Fibroblast of lung (primary cell): ENCODE data around the gene NUTM1. TPM values are rescaled to one million over a fixed set of nuclear protein-coding genes. Genes with fewer than 3 reads are reported as not detected.

Source experiments
- DNase-seq, 2 donors: peaks; one replicate each; pipeline versions ENCODE4 v3.0.0 to v3.0.0-alpha.2; 2010; ENCODE audit warnings: low read depth in 2 of 2
- H2AFZ ChIP-seq: 2 replicates; pipeline ENCODE4 v1.5.1; 2012; ENCODE audit warnings: low read length, control low read depth, inconsistent platforms
- H3K27ac ChIP-seq: 2 replicates; pipeline ENCODE4 v1.5.1; 2011; ENCODE audit warnings: low read length, control low read depth; ENCODE audit not compliant: insufficient read depth
- H3K27me3 ChIP-seq: 2 replicates; pipeline ENCODE4 v1.5.1; 2011; ENCODE audit warnings: mild to moderate bottlenecking, low read length; ENCODE audit not compliant: control insufficient read depth, insufficient read depth
- H3K36me3 ChIP-seq: 2 replicates; pipeline ENCODE4 v1.5.1; 2011; ENCODE audit warnings: low read length; ENCODE audit not compliant: control insufficient read depth, insufficient read depth
- H3K4me1 ChIP-seq: 2 replicates; pipeline ENCODE4 v1.5.1; 2011; ENCODE audit warnings: low read length; ENCODE audit not compliant: control insufficient read depth, insufficient read depth; ENCODE audit errors: extremely low read depth
- H3K4me2 ChIP-seq: 2 replicates; pipeline ENCODE4 v1.5.1; 2011; ENCODE audit warnings: low read length, control low read depth; ENCODE audit not compliant: insufficient read depth; ENCODE audit errors: extremely low read depth
- H3K4me3 ChIP-seq, 4 experiments: fragments of 200-600 bp in 1 of 4; sonication (generic) in 1 of 4; replicated peaks in 1 of 4; 2 replicates each; pipeline ENCODE4 v1.5.1; 2011 to 2016; ENCODE audit warnings: low read length in 4 of 4, low read depth in 3 of 4, mild to moderate bottlenecking in 3 of 4, control low read depth in 2 of 4, inconsistent platforms in 1 of 4, mixed read lengths in 1 of 4; ENCODE audit not compliant: insufficient read depth in 1 of 4; ENCODE audit errors: control extremely low read depth in 1 of 4
- H3K79me2 ChIP-seq: 2 replicates; pipeline ENCODE4 v1.5.1; 2012; ENCODE audit warnings: mild to moderate bottlenecking, low read length, inconsistent platforms; ENCODE audit not compliant: control insufficient read depth, insufficient read depth
- H3K9ac ChIP-seq: 2 replicates; pipeline ENCODE4 v1.5.1; 2011; ENCODE audit warnings: mild to moderate bottlenecking, low read length, control low read depth; ENCODE audit not compliant: insufficient read depth
- H3K9me3 ChIP-seq: 2 replicates; pipeline ENCODE4 v1.5.1; 2012; ENCODE audit warnings: low read depth, low read length; ENCODE audit not compliant: control insufficient read depth, insufficient read depth
- H4K20me1 ChIP-seq: 2 replicates; pipeline ENCODE4 v1.5.1; 2011; ENCODE audit warnings: low read length; ENCODE audit not compliant: control insufficient read depth, insufficient read depth; ENCODE audit errors: extremely low read depth
- CTCF ChIP-seq, 2 donors: IDR thresholded peaks in 1 of 2; conservative IDR thresholded peaks in 1 of 2; 1 replicate in 1 of 2; 2 replicates in 1 of 2; pipeline ENCODE4 v1.5.1; 2011 to 2012; ENCODE audit warnings: low read length in 2 of 2, control low read depth in 1 of 2, inconsistent platforms in 1 of 2, low read depth in 1 of 2, mild to moderate bottlenecking in 1 of 2
- EZH2 ChIP-seq: IDR thresholded peaks from 2 replicates; pipeline ENCODE4 v1.5.1; 2012; ENCODE audit warnings: low read length, control low read depth, mild to moderate bottlenecking; ENCODE audit errors: missing control alignments
- polyA plus RNA-seq, 2 donors: library from polyadenylated mRNA; depleted of rRNA in 1 of 2; stranded (reverse) in 1 of 2; unstranded in 1 of 2; fragments of >200 nt; gene quantifications; 2 replicates each; pipeline ENCODE4 v1.2.1, GENCODE V29; 2011 to 2012; ENCODE audit warnings: missing spikeins in 1 of 2
- total RNA-seq: library from RNA; depleted of rRNA; stranded (reverse); fragments of >200 nt; gene quantifications from 2 replicates; pipeline ENCODE4 v1.2.1, GENCODE V29; 2014

The NUTM1 gene
- total and polyA plus RNA-seq, 2 donors (not counting 1 experiment from before 2014, with no cell fraction given), result not detected

DNA sequence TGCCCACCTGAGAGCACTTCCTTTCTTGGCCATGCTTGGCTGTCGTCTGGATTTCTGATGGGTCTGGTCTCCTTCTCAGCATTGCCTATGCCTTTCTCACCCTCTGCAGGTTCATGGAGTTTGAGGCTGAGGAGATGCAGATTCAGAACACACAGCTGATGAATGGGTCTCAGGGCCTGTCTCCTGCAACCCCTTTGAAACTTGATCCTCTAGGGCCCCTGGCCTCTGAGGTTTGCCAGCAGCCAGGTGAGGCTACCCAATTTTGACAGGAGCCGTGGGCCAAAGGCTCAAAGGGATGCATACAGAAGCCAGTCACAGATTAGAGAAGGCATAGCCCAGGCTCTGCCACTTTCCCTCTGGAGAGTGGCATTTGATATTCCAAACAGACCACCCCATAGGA, 10.5 kb downstream of the NUTM1 start:
- H3K27me3 ChIP-seq, result no peaks in the 10 kb centered on the region
- TF ChIP-seq CTCF (conservative IDR thresholded peaks at IDR 0.05 in 1 of 2, IDR thresholded peaks at IDR 0.05 in 1 of 2; ENCODE audit: low read depth in 1 of 2, low read length in 2 of 2), result no peak
- no peak for TF ChIP-seq EZH2
- H4K20me1 ChIP-seq, result no peaks in the 10 kb centered on the region
- no peak overlapping the region for H3K9ac ChIP-seq
- DNase-seq, result no peak
- peaks cover 2% of the 10 kb centered on the region for H3K36me3 ChIP-seq
- no peak overlapping the region for H3K4me2 ChIP-seq
- no peak overlapping the region for H3K4me3 ChIP-seq
- H3K4me1 ChIP-seq, result no peaks in the 10 kb centered on the region
- H3K27ac ChIP-seq, result no peak overlapping the region
- H2AFZ ChIP-seq, result no peak overlapping the region
- H3K9me3 ChIP-seq, result no peaks in the 10 kb centered on the region
- no peaks in the 10 kb centered on the region for H3K79me2 ChIP-seq

GRCh38 chr15:34354286-34354685, 11.2 kb downstream of the NUTM1 start:
- no peaks in the 10 kb centered on the region for H4K20me1 ChIP-seq
- no peaks in the 10 kb centered on the region for H3K27me3 ChIP-seq
- H3K9ac ChIP-seq, result no peak overlapping the region
- H3K36me3 ChIP-seq, result peaks cover 4% of the 10 kb centered on the region
- H3K4me3 ChIP-seq, result no peak overlapping the region
- no peaks in the 10 kb centered on the region for H3K4me1 ChIP-seq
- H2AFZ ChIP-seq, result no peak overlapping the region
- H3K4me2 ChIP-seq, result no peak overlapping the region
- H3K27ac ChIP-seq, result no peak overlapping the region
- H3K9me3 ChIP-seq, result no peaks in the 10 kb centered on the region
- no peak for DNase-seq
- TF ChIP-seq CTCF (conservative IDR thresholded peaks at IDR 0.05 in 1 of 2, IDR thresholded peaks at IDR 0.05 in 1 of 2; ENCODE audit: low read depth in 1 of 2, low read length in 2 of 2), result no peak
- TF ChIP-seq EZH2, result no peak
- H3K79me2 ChIP-seq, result no peaks in the 10 kb centered on the region

DNA sequence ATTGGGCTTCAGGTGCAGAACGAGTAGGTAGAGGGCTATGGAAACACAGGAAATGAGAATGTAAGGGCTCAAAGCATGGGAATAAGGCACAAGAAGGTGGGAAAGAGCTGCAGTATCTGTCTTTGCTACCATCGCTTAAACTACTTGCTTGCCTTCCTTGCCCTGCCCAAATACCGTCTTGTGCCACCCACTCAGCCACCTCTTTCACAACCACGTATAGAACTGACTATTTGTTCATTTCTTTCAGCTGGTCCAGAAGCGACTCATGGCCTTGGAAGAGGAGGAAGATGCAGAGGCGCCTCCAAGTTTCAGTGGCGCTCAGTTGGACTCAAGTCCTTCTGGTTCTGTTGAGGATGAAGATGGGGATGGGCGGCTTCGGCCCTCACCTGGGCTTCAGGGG, 12.1 kb downstream of the NUTM1 start:
- H3K4me3 ChIP-seq, result no peak overlapping the region
- H3K4me1 ChIP-seq, result no peaks in the 10 kb centered on the region
- no peak overlapping the region for H2AFZ ChIP-seq
- H3K36me3 ChIP-seq, result peaks cover 8% of the 10 kb centered on the region
- no peaks in the 10 kb centered on the region for H3K79me2 ChIP-seq
- no peak for DNase-seq
- H4K20me1 ChIP-seq, result no peaks in the 10 kb centered on the region
- no peak overlapping the region for H3K4me2 ChIP-seq
- H3K9ac ChIP-seq, result no peak overlapping the region
- no peak overlapping the region for H3K27ac ChIP-seq
- TF ChIP-seq EZH2 (no peak), CTCF (conservative IDR thresholded peaks at IDR 0.05 in 1 of 2, IDR thresholded peaks at IDR 0.05 in 1 of 2; ENCODE audit: low read depth in 1 of 2, low read length in 2 of 2) (no peak)
- H3K9me3 ChIP-seq, result no peaks in the 10 kb centered on the region
- H3K27me3 ChIP-seq, result no peaks in the 10 kb centered on the region
